NOMO-1 treated with DMSO at 0.1 percent for 48 hours (cell line): ENCODE measurements around the gene SECISBP2.
A peak's percentile ranks its signal among the peaks of the same experiment; 100 is the strongest.

Experiments
- DNase-seq: peaks from one replicate; lab custom pipeline; 2025; ENCODE audit not compliant: unreplicated experiment; lab: John Stamatoyannopoulos, UW

SECISBP2 gene

GRCh38 chr9:89346696-89347095 lies 28.4 kb downstream of the SECISBP2 start:
- no peak for DNase-seq

GRCh38 chr9:89347651-89348050 lies 29.4 kb downstream of the SECISBP2 start:
- no peak for DNase-seq

GRCh38 chr9:89349607-89350006 lies 31.3 kb downstream of the SECISBP2 start:
- DNase-seq, result no peak

- no peak for DNase-seq
Measured at GRCh38 chr9:89350988-89351557, 32.8 kb downstream of the SECISBP2 start.

- peak; percentile 24 for DNase-seq
Measured at GRCh38 chr9:89351584-89352300, 33.4 kb downstream of the SECISBP2 start.

GRCh38 chr9:89352451-89352850 lies 34.2 kb downstream of the SECISBP2 start:
- DNase-seq, result no peak

- DNase-seq, result no peak
Measured at GRCh38 chr9:89352874-89353649, 34.8 kb downstream of the SECISBP2 start.

GRCh38 chr9:89353989-89354388 lies 35.7 kb downstream of the SECISBP2 start:
- no peak for DNase-seq

- DNase-seq, result no peak
Measured at GRCh38 chr9:89354471-89354870, 36.2 kb downstream of the SECISBP2 start.

- no peak for DNase-seq
Measured at GRCh38 chr9:89356782-89357181, 38.5 kb downstream of the SECISBP2 start.

- no peak for DNase-seq
Measured at GRCh38 chr9:89357331-89358197, 39.3 kb downstream of the SECISBP2 start.

- no peak for DNase-seq
Measured at GRCh38 chr9:89358376-89358916, 40.1 kb downstream of the SECISBP2 start.

GRCh38 chr9:89358985-89359384 lies 40.7 kb downstream of the SECISBP2 start:
- DNase-seq, result no peak

- DNase-seq, result no peak
Measured at GRCh38 chr9:89359751-89360261, 41.5 kb downstream of the SECISBP2 start.

- DNase-seq, result no peak
Measured at GRCh38 chr9:89360465-89360864, 42.2 kb downstream of the SECISBP2 start.

GRCh38 chr9:89361031-89361430 lies 42.7 kb downstream of the SECISBP2 start:
- DNase-seq, result no peak

GRCh38 chr9:89361816-89362646 lies 43.7 kb downstream of the SECISBP2 start:
- DNase-seq, result no peak

- no peak for DNase-seq
Measured at GRCh38 chr9:89362647-89363310, 44.5 kb downstream of the SECISBP2 start.

GRCh38 chr9:89363311-89363670 lies 45.0 kb downstream of the SECISBP2 start:
- DNase-seq, result no peak
